Osteocyte (in vitro differentiated cells): ENCODE results near the gene SORCS1. TPM values are rescaled to one million over a fixed set of nuclear protein-coding genes. Genes with fewer than 3 reads are reported as not detected.

Source experiments
- DNase-seq: peaks from one replicate; pipeline ENCODE4 v3.0.0; 2021; ENCODE audit warnings: mixed read lengths; ENCODE audit not compliant: unreplicated experiment; ENCODE audit errors: extremely low spot score
- H3K27ac Mint-ChIP-seq: one replicate; pipeline ENCODE4 v1.8.0; 2021; ENCODE audit warnings: mild to moderate bottlenecking, mixed read lengths; ENCODE audit not compliant: unreplicated experiment
- H3K27me3 Mint-ChIP-seq: one replicate; pipeline ENCODE4 v1.8.0; 2021; ENCODE audit warnings: mixed read lengths; ENCODE audit not compliant: unreplicated experiment
- H3K36me3 Mint-ChIP-seq: one replicate; pipeline ENCODE4 v1.8.0; 2021; ENCODE audit warnings: mixed read lengths; ENCODE audit not compliant: unreplicated experiment
- H3K4me1 Mint-ChIP-seq: one replicate; pipeline ENCODE4 v1.8.0; 2021; ENCODE audit warnings: mixed read lengths; ENCODE audit not compliant: unreplicated experiment
- H3K4me3 Mint-ChIP-seq: one replicate; pipeline ENCODE4 v1.8.0; 2021; ENCODE audit warnings: mild to moderate bottlenecking, moderate library complexity, mixed read lengths; ENCODE audit not compliant: unreplicated experiment
- H3K9me3 Mint-ChIP-seq: one replicate; pipeline ENCODE4 v1.8.0; 2021; ENCODE audit warnings: mixed read lengths; ENCODE audit not compliant: unreplicated experiment
- total RNA-seq: library from RNA; stranded (reverse); gene quantifications from 2 replicates; pipeline ENCODE4 v1.2.1, GENCODE V29; 2021
- TF ChIP-seq, protein P1 (sequence below): fragments of 200-600 bp; sonication (generic); IDR thresholded peaks from 2 replicates; pipeline ENCODE4 v1.5.0; 2021; ENCODE audit warnings: antibody characterized with exemption, mild to moderate bottlenecking, moderate library complexity

Gene SORCS1
- total RNA-seq, 1 donor from 2014 or later: not detected

DNA sequence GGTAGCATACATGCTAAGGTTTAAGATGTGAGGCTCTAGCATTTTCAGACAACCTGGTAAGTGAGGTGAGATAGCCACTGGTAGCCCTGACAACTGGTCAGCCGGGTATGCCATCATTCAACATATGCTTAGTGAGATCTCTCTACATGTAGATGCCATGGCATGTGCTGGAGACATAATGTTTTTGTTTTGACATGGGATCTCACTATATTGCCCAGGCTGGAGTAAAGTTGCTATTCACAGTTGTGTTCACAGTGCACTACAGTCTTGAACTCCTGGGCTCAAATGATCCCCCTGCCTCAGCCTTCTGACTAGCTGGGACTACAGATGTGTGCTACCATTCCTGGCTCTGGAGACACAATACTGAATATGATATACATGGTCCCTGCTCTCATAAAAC, 437.3 kb downstream of the SORCS1 start:
- no peaks in the 10 kb centered on the region for H3K27me3 Mint-ChIP-seq
- TF ChIP-seq, protein P1, sequence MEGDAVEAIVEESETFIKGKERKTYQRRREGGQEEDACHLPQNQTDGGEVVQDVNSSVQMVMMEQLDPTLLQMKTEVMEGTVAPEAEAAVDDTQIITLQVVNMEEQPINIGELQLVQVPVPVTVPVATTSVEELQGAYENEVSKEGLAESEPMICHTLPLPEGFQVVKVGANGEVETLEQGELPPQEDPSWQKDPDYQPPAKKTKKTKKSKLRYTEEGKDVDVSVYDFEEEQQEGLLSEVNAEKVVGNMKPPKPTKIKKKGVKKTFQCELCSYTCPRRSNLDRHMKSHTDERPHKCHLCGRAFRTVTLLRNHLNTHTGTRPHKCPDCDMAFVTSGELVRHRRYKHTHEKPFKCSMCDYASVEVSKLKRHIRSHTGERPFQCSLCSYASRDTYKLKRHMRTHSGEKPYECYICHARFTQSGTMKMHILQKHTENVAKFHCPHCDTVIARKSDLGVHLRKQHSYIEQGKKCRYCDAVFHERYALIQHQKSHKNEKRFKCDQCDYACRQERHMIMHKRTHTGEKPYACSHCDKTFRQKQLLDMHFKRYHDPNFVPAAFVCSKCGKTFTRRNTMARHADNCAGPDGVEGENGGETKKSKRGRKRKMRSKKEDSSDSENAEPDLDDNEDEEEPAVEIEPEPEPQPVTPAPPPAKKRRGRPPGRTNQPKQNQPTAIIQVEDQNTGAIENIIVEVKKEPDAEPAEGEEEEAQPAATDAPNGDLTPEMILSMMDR: no peak
- no peaks in the 10 kb centered on the region for H3K36me3 Mint-ChIP-seq
- H3K9me3 Mint-ChIP-seq: no peaks in the 10 kb centered on the region
- H3K4me3 Mint-ChIP-seq: no peak overlapping the region
- no peak for DNase-seq
- no peaks in the 10 kb centered on the region for H3K4me1 Mint-ChIP-seq
- H3K27ac Mint-ChIP-seq: no peak overlapping the region

DNA sequence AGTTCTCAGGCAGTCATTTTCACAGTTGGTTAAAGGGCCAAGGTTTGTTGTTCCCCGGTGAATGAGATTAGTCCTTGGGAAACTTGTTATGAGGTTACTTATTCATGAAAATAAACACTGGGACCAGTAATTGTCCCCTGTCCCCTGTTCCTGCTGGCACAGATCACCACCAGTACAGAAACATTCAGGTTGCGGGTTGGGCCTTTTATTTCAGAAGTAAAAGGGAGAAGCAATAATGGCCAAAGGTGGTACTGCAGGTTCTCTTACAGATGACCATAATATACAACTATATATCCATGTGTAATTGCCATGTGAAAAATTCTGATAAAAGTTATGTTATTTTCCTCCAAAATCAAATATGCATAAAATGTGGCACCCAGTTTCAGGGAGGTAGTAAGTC, 442.0 kb downstream of the SORCS1 start:
- H3K4me3 Mint-ChIP-seq: no peak overlapping the region
- TF ChIP-seq, protein P1: no peak
- no peak for DNase-seq
- H3K27ac Mint-ChIP-seq: no peak overlapping the region
- H3K27me3 Mint-ChIP-seq: no peaks in the 10 kb centered on the region
- no peaks in the 10 kb centered on the region for H3K36me3 Mint-ChIP-seq
- no peaks in the 10 kb centered on the region for H3K4me1 Mint-ChIP-seq
- peaks cover 12% of the 10 kb centered on the region for H3K9me3 Mint-ChIP-seq

DNA sequence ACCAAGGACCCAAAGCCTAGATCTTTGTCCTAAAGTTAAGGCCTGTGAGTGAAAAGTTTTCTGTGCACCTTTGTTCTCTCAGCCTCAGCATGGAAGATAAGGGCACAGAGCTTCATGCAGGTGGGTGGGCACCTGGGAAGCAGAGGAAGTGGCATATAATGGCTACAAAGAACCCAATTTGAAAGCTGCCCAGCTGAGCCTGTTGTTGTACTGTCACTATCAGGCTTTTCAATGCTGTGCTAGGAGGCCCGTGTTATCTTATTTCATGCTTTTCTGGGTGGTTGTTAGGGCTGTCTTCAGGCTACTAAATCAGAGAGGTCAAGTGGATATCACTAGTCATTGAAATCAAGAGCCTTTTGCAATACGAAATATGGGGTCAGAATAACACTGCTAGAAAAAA, 443.8 kb downstream of the SORCS1 start:
- DNase-seq: no peak
- Mint-ChIP-seq H3K27ac (no peak overlapping the region), H3K27me3 (no peaks in the 10 kb centered on the region), H3K36me3 (no peaks in the 10 kb centered on the region), H3K4me3 (no peak overlapping the region), H3K9me3 (peaks cover 12% of the 10 kb centered on the region), H3K4me1 (no peaks in the 10 kb centered on the region)
- TF ChIP-seq, protein P1: no peak

DNA sequence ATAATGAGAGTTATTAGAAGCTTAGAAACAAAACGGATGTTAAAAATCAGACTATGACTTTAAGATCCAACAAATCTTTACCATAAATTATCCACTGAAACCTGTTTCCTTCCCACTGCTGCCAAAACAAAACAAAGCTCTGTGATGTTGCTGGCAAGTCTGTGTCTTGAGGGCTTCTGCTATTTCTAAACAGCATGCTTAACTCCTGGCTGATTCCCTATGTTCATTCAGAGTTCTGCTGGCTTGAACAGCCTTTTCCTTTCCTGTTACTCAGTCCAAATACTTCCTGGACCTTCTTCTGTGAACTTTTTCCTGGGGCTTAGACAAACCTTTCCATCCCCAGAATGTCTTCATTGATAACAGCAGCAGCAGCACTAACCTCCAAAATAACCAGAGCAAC, 448.1 kb downstream of the SORCS1 start:
- no peaks in the 10 kb centered on the region for H3K4me1 Mint-ChIP-seq
- TF ChIP-seq, protein P1: no peak
- no peaks in the 10 kb centered on the region for H3K36me3 Mint-ChIP-seq
- peaks cover 12% of the 10 kb centered on the region for H3K9me3 Mint-ChIP-seq
- H3K27ac Mint-ChIP-seq: no peak overlapping the region
- no peaks in the 10 kb centered on the region for H3K27me3 Mint-ChIP-seq
- DNase-seq: no peak
- H3K4me3 Mint-ChIP-seq: no peak overlapping the region

DNA sequence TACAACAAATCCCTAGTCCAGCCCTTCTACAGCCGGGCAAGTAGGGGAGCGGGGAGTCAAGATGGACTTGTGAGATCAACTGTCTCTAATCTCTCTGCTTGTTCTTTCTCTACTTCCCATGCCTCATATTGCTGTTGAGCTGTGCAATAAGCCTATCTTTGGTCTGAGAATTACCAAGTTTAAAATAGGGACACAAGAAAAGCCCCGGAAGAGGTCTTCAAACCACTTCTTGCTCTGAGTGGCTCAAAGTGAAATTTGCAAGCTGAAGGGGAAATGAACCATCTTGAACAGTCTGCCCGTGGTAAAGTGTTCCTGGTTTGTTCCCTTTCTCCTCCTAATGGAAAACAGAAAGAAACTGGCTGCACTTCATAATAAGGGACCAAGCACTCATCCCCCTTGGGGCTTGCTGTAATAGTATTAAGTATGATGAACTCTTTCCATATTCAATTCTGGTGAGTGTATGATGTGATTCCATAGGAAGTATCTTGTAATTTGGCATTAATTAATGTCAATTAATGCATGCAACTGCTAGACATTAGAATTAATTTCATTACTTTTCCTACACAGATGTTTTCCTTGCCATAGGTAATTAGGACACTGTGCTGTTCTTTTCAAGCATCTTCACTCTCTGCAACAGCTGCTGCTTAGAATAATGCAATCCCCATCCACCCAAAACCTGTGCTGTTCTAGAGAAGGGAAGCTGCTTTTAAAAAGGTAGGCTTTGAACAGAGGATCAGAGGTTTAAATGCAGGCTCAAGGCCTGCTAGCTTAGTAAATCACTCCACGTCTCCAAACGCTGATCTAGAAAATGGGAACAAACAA, 449.6 kb downstream of the SORCS1 start:
- DNase-seq: no peak
- TF ChIP-seq, protein P1: no peak
- Mint-ChIP-seq H3K9me3 (peaks cover 8% of the 10 kb centered on the region), H3K27me3 (no peaks in the 10 kb centered on the region), H3K27ac (no peak overlapping the region), H3K4me1 (no peaks in the 10 kb centered on the region), H3K36me3 (no peaks in the 10 kb centered on the region), H3K4me3 (no peak overlapping the region)
